ENCODE results near the gene REEP3. TPM values are rescaled to one million over a fixed set of nuclear protein-coding genes. Genes with fewer than 3 reads are reported as not detected.

The REEP3 gene
- total RNA-seq, 1 experiment from 2014 or later, result 135 TPM

DNA sequence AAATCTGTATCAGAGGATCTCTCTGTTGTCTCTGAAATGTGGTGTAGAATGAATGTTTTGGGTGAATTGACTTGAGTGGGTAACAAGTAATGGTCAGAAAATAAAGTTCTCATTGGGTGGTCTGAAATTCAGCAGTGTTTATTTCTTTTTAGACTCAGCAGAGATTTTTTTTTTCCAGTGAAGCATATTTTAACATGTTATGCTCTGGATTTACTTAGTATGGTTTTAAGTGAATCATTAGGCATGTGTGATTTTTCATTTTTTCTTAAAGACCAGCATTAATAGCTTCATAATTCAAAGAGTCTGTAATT, 63.5 kb downstream of the REEP3 start:
- Histone ChIP-seq H3K4me3 (ENCODE audit: low read depth in 2 of 2, low read length in 2 of 2) (no peak overlapping the region), H3K9me3 (ENCODE audit: control insufficient read depth, insufficient read depth, low read depth, low read length) (no peaks in the 10 kb centered on the region), H3K4me1 (ENCODE audit: control insufficient read depth, insufficient read depth, low read length) (peaks cover 11% of the 10 kb centered on the region), H3K27me3 (ENCODE audit: control insufficient read depth, insufficient read depth, low read length) (no peaks in the 10 kb centered on the region), H3K36me3 (ENCODE audit: control insufficient read depth, insufficient read depth, low read length) (no peaks in the 10 kb centered on the region; the same call in 1 of the 2 replicates), H3K27ac (ENCODE audit: low read length) (no peak overlapping the region)
- TF ChIP-seq POLR2AphosphoS5 (IDR thresholded peaks at IDR 0.05; ENCODE audit: low read depth, low read length), result no peak
- TF ChIP-seq TCF7L2 (IDR thresholded peaks at IDR 0.05; ENCODE audit: low read depth, low read length), result no peak
- TF ChIP-seq REST (IDR thresholded peaks at IDR 0.05; ENCODE audit: insufficient read depth in 1 of 2, low read depth in 2 of 2, low read length in 1 of 2), result no peak
- TF ChIP-seq, protein P1, sequence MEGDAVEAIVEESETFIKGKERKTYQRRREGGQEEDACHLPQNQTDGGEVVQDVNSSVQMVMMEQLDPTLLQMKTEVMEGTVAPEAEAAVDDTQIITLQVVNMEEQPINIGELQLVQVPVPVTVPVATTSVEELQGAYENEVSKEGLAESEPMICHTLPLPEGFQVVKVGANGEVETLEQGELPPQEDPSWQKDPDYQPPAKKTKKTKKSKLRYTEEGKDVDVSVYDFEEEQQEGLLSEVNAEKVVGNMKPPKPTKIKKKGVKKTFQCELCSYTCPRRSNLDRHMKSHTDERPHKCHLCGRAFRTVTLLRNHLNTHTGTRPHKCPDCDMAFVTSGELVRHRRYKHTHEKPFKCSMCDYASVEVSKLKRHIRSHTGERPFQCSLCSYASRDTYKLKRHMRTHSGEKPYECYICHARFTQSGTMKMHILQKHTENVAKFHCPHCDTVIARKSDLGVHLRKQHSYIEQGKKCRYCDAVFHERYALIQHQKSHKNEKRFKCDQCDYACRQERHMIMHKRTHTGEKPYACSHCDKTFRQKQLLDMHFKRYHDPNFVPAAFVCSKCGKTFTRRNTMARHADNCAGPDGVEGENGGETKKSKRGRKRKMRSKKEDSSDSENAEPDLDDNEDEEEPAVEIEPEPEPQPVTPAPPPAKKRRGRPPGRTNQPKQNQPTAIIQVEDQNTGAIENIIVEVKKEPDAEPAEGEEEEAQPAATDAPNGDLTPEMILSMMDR (IDR thresholded peaks at IDR 0.05), result no peak
- no peak for TF ChIP-seq SIN3A (IDR thresholded peaks at IDR 0.05; ENCODE audit: borderline replicate concordance, insufficient read depth, low read depth, low read length)
- ATAC-seq (no peak), DNase-seq (ENCODE audit: low read depth, low spot score) (no peak)
- CTCF ChIA-PET, result no interaction called here
- intact Hi-C loops (cut with micrococcal nuclease; ENCODE audit: unreplicated experiment), result no loop called here
- in situ Hi-C loops (cut with HindIII; ENCODE audit: low pct_unique_long_range_greater_than_20kb, low sequenced_read_pairs), result no loop called here
- POLR2A ChIA-PET, result no interaction called here
- no TSS peak for BruUV-seq (replicated peaks)

DNA sequence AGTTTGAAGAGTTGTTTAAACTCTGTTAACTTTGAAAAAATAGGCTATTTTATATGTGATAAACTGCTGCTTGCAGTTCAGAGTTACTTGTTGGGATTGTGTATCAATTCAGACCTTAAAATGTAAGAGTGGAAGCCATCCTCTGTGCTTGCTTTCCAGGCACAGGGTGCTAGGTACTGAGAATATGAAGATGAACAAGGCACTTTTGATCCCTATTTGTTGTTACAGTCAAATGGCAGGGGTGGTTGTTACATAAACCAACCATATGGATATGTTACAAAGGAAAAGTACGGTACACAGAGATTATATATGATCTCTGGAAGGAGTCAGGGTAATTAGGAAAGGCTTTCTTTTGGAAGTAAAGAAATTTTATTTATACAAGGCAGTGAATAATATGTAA, 63.8 kb downstream of the REEP3 start:
- Histone ChIP-seq H3K27ac (ENCODE audit: low read length) (no peak overlapping the region), H3K4me3 (ENCODE audit: low read depth in 2 of 2, low read length in 2 of 2) (no peak overlapping the region), H3K27me3 (ENCODE audit: control insufficient read depth, insufficient read depth, low read length) (no peaks in the 10 kb centered on the region), H3K36me3 (ENCODE audit: control insufficient read depth, insufficient read depth, low read length) (no peaks in the 10 kb centered on the region; the same call in 1 of the 2 replicates), H3K9me3 (ENCODE audit: control insufficient read depth, insufficient read depth, low read depth, low read length) (no peaks in the 10 kb centered on the region), H3K4me1 (ENCODE audit: control insufficient read depth, insufficient read depth, low read length) (peaks cover 11% of the 10 kb centered on the region)
- intact Hi-C loops (cut with micrococcal nuclease; ENCODE audit: unreplicated experiment), result no loop called here
- no TSS peak for BruUV-seq (replicated peaks)
- in situ Hi-C loops (cut with HindIII; ENCODE audit: low pct_unique_long_range_greater_than_20kb, low sequenced_read_pairs), result no loop called here
- POLR2A ChIA-PET, result no interaction called here
- CTCF ChIA-PET, result no interaction called here
- TF ChIP-seq REST (IDR thresholded peaks at IDR 0.05; ENCODE audit: insufficient read depth in 1 of 2, low read depth in 2 of 2, low read length in 1 of 2), result no peak
- TF ChIP-seq, protein P1 (IDR thresholded peaks at IDR 0.05), result no peak
- ATAC-seq (no peak), DNase-seq (ENCODE audit: low read depth, low spot score) (no peak)
